ENCODE data around the gene HEBP1.

HEBP1 gene

DNA sequence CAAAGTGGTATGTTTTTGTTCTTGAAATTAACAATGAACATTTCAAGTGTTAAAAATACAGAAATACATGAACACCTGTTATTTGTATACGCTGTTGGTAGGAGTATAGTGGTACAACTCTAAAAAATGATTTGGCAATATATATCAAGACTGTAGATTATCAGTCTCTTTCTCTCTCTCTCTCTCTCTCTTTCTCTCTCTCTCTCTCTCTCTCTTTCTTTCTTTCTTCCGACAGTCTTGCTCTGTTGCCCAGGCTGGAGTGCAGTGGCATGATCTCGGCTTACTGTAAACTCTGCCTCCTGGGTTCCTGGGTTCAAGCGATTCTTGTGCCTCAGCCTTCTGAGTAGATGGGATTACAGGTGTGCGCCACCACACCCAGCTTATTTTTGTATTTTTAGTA, 12.6 kb downstream of the HEBP1 start:
- no peak for DNase-seq

DNA sequence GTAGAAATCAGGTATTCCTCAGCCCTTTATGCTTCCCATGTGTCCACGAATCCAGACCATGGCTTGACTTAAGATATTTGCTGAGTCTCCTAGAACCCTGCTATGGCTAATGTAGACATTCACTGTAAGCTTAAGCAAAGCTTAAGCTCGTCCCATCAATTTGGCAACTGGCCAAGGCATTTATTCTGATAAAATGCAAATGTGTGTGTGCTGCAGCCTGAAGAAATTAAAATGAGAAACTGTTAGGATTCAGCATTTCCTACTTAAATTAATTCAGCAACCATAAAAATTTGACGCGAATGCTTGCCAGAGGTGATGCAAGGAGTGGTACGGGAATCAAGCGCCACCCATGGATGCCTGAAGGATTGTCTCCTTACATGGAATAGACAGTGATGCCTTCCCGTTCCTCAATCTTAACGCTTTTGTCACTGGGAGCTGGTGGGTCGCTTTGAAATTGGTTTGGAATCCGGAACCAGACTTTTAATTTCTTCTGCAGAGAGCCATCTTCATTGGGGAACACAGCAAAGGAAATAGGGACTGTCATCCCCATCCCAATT, 13.2 kb downstream of the HEBP1 start:
- no peak for DNase-seq

DNA sequence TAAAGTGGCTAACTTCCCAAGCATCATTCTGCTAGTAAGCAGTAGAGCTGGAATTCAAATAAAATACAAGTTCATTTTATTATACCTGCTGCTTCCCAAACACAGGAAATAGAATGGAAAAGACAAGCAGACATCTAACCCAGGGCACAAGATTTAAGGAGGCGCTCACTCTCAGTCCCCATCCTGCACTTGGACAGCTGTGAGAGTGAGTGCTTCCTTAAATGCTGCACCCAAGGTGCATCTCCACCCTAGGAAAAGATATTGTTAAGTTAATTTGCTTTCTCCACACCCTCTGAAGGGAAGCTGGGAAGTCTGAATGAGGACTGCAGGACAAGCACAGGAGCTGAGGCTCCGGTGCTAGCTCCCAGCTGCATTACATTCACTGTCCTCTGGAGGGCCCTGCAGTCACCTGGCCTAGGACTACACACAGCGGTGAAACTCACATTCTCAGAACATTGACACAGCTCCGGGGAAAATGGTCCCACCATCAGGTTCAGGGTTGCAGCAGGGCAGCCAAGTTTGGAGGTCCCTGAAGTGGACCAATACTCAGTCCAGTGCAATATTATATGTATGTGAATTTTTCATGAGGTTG, 14.2 kb downstream of the HEBP1 start:
- DNase-seq = no peak

DNA sequence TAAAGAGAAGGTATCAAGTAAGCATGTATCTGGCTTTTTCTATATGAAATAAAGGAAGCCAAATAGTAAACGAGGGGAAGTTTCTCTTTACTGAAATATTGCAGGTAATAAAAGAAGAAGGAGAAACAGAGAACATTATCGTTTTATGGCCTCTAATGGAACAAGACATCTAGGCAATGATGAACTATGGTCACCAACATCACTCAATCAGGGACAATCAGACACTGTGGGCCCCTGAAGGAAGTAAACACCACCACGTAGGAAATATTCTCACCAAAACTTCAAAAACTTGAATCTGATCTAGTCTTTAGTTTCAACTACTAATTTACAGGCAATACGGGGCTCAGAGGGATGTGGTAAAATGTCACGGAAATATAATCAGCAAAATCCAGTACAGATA, 15.9 kb downstream of the HEBP1 start:
- DNase-seq = no peak

DNA sequence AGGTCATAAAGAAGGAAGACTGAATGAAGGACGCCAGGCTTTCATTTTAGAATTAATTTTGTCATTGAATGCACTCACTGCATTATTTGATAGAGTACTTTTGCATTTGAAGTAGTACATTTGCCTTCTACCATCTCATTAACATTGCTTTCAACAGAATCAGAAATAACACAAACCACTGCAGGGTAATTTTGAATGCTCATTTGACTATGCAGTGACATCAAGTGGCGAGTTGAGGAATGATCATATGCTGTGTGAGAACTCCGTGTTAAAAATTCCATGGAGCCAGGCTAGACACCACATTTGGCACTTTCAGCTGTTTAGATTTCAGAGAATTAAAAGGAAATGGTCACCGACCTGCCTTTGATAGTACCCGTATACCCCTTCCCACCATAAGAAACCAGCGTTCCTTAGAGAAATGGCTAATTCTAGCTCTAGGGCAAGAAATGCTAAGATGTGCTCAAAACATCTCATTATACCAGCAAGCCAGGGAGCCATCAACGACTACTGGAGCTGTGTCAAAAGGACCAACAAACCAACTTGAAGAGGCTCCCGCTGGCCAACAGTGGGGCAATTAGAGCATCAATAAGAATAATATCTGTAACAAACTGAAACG, 16.5 kb downstream of the HEBP1 start:
- peak; percentile 64 for DNase-seq

DNA sequence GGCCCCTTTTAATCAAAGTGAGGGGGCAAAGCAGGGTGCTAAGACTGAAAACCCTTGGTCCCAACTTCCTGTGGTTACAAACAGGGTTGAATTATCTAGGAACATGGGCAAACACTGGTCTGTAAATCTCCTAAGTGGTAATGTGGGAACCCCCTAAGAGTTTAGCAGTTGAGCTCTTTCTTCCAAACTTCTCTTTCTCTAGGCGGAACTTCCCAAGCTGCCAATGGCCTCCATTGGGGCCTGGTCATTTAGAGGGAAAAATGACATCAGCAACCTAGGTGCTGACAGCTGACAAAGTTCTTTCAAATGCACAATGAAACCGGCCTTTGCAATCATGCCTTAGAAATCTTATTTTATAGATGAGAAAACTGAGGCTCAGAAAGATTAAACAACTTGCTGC, 17.7 kb downstream of the HEBP1 start:
- no peak for DNase-seq

DNA sequence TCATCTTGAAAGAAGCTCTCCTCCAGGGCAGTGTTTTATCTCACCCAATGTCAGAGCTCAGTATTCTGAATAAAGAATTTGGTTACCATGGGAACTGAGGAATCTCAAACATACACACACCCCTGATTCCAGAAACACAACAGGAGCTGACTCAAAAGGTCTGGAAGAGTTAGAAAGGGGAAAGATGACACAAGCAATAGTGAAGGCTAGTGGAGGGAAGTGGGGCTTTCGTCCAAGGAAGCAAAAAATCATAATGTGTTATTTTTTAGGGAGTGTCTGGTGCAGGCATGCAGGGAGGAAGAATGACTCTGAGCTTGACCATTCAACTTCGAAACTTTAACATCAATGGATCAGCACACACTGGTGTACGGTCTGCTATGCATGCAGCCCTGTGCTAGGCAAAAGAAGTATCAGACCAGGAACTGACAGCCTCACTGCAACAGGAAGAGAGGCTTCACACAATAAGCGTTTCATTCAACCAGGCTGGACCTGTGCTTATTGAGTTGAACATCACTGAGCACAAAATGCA, 20.3 kb downstream of the HEBP1 start:
- DNase-seq = no peak

DNA sequence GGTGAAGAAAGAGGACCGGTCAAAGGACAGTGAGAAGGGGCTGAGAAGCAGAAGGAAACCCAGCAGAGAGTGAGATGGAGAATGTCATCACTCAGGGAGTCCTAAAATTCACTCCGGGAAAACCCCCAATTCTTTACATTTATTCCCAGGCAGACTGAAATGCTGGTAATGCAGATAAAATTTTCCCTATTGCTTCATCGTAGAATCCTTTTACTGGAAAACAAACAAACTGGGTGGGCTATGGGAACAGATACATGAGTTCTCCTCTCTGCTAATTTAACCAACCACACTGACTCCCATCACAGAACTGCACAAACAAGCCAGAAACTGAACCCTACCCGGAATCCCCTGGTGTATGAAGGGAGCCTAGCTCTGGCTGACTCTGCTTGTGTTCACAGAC, 20.9 kb downstream of the HEBP1 start:
- no peak for DNase-seq

DNA sequence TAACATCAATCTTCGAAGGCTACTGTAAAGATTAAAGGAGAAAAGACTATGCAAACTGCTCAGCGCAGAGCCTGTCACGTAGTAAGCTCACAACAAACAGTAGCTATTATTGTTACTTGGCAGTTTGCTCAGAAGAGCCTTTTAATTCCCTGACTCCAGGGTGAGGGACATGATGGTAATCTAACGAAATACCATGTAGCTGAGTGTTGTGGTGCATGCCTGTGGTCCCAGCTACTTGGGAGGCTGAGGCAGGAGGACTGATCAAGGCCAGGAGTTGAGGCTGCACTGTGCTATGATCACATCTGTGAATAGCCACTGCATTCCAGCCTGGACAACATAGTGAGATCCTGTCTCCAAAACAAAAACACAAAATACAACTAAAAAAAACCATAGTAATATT, 22.8 kb downstream of the HEBP1 start:
- DNase-seq = no peak

DNA sequence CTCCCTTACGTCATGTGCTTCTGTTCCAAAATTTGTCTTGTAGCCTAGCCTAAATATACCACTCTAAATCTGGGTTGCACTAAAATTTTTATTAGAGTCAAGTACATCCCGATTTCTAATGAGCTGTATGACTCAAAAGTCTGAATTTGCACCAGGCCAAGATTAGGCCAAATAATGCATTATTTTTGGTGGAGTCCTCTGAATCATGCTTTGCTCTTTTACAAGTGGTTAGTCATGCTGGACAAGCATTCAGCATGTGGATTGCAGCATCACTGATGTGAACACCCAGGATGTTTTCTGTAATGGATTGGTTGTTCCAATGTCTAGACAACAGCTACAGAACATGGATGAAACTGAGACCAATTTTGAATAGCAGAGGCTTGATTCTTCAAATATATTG, 23.7 kb downstream of the HEBP1 start:
- DNase-seq = no peak

DNA sequence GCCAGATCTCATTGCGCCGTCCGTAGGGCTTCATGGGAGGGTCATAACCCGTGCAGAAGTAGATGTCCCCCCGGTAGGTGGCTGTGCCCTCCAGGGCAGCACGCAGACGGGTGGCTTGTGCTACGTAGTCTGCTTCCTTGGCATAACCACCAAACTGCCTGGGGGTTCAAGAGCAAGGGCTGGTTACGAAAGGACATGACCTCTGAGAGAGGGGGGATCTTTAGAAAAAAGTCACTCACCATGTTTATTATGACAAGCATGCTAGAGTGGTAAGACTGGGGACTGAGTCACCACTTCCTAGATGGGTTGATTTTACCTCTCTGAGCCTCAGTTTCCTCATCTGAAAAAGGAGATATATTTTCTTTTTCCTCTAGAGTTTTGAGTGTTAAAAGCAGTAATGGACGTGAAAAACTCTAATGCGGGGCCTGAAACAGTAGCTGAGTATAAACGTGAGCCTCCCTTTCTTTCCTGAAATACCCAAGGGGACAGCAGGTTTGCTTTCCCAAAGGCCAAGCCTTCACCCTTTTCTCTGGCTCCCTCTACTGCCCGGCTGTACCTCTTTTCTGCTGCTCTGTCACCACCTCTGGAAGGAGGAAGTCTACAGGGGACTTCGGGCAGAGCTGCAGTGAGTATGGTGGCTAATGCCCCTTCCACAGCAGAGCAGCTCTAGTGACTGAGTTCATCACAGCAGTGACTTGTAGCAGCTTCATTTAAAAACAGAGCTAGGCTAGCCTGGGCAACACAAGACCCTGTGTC, 24.6 kb downstream of the HEBP1 start:
- DNase-seq = no peak

DNA sequence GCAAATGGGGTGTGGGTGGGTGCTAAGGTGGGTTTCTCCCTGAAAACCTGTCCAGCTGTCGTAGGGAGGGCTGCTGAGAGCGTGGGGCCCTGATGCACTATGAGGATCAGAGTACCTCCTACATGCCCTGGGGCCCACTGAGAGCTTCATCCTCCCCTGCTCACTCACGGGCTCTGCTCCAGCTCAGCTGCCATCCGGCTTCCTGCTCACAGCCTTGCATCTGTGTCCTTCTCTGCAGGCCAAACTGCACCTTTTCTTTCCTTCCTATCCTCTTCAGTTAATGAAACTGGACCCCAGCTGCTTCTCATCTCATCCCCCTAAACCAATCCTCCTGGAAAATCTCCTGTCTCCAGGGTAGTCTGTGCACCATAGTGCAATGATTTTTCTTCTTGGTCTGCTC, 25.9 kb downstream of the HEBP1 start:
- DNase-seq = no peak

DNA sequence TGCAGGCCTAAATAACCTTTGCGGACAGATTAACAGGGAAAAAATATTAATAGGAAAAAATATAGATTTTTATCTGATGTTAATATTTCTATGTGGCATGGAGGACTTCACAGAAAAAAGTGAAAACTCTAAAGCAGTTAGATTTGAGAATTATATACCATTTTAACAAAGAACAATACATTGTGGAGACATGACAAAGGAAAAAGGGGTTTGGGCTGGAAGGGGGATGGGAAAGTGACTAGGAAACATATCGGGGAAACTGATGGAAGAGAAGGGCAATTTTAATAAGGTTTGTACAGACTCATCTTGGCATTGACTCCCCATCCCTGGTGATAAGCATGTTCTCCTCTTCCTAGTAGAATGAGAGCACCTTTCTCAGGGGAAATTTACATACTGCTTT, 27.0 kb downstream of the HEBP1 start:
- no peak for DNase-seq

DNA sequence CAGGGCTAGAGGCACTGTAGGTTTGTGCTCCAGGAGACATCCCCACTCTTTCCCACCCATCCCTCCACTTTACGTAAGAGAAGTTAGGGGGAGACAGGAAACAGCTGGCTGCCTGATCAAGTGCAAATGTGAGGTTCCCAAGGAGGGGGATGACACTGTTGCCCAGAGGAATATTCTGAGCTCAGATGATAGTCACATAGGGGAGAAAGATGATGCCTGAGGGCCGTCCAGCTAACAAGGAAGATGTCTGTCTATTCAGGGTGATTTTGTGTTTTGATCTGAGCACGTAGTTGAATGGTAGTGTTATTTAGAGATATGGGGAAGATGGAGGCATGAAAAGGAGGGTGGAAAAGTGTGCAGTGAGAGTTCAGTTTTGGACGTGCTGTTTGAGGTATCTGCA, 34.2 kb downstream of the HEBP1 start:
- no peak for DNase-seq

DNA sequence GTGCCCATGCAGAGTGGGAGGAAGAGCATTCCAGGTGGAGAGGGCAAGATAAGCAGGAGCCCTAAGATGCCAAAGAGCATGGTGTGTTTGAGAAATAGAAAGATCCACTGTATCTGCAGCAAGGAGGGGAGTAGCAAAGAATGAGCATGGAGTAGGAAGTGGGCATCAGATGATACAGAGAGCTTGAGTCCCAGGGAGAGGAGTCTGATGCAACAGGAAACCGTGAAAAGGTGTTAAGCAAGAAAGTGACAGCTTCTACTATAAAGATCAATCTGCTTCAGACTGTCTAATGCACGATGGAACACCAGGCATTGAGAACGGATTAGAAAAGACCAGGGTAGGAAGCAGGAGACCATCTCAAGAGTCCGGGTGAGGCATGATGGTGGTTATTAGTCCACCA, 35.8 kb downstream of the HEBP1 start:
- DNase-seq = no peak

DNA sequence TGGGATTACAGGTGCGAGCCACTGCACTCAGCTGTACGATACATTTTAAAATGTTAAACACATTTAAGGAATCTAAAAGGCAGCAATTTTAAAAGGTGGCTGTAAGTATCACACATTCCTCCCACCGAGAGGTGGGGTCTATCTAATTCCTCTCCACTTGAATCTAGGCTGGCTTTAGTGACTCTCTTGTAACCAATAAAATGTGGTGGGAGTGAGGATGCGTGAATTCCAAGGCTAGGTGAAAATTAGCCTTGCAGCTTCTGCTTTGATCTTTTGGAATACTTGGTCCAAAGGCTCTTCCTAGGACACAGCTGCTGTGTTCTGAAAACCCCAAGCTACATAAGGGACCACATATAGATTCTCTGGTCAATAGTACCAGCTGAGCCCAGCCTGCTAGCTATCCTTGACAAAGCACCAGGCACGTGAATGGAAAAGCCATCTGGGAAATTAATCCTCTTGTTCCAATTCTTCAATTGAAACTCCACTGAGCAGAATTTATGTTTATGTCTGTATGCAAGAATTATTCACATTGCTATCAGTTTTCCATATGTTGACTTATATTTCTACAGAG, 39.3 kb downstream of the HEBP1 start:
- DNase-seq = no peak

DNA sequence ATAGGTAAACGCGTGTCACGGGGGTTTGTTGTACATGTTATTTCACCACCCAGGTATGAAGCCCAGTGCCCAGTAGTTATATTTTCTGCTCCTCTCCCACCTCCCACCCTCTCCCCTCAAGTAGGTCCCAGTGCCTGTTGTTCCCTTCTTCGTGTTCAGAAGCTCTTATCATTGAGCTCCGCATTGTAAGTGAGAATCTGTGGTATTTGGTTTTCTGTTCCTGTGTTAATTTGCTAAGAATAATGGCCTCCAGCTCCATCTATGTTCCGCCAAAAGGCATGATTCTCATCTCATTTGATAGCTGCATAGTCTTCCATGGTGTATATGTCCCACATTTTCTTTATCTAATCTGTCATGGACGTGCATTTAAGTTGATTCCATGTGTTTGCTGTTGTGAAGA, 41.2 kb downstream of the HEBP1 start:
- no peak for DNase-seq

DNA sequence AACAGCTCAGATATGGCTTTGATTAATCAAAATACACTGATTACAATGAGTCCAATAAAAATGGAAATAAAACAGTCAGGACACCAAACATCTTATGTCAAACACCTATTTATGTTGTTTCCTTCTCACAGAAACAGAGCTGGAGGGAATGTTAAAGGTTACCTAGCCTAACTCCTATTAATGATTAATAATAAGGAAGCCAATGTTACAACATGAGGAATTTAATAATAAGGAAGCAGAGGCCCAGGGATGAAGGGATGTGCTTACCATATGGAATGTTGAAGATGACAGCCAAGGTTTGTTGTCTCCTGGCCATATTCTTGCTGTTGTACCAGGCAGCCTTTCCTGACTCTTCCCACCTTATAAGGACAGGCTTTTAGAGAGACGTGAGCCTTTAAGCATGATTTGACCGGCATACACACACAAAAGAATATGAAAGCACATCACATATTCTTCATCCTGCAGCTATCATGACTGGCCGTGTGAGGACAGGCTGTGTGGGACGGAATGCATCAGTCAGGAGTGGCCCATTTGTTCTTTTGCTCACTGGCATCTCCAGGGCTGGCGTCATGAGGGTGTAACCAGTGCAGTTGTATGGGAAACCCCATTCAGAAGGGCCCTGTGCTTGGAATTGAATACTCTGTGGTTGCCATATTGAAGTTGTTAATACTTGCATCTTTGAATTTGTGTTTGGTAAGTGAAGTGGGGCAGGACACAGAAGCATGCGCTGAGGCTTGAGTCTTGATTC, 45.0 kb downstream of the HEBP1 start:
- DNase-seq = no peak

DNA sequence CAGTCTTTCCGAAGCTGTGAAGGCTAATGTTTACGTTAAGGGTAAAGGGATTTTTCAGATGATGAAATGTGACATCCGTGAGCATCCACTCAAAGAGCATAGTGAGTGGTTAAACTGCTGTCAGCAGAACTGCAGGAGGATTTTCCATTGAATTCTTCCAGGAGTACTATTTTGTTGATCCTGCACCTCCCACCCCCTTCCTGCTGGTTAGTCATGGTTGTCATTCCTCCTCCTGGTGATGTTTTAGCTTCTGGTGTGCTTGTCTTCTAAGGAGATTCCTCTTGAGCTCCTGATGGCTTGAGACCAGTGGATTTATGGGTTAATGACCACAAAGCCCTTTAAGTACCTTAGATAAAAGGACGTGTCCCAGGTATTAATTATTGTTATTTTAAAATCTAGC, 45.7 kb downstream of the HEBP1 start:
- no peak for DNase-seq

DNA sequence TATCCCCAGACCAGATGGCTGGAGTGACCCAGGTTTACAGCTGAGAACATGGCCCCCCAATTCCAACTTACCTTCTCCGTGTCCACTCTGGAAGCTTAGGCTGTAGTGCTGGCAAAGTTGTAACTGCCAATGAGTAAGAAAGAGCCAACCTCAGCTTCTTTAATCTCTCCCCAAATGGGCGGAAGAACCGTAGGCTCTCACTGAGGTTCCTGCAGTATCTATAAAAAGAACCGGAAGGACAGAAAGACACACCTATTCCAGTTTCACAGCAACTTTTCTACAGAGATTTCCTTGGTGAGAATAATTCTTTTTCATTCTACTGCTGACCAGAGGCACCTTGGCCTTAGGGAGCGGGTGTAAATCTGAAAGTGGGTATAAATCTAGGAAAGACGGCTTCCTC, 48.0 kb downstream of the HEBP1 start, which contains the start of gene GPRC5D:
Gene GPRC5D (minus strand): TSS at position 135 of the 400 bp plus-strand sequence. CDS start 1,786 bp downstream, outside the sequence.
- DNase-seq = no peak

DNA sequence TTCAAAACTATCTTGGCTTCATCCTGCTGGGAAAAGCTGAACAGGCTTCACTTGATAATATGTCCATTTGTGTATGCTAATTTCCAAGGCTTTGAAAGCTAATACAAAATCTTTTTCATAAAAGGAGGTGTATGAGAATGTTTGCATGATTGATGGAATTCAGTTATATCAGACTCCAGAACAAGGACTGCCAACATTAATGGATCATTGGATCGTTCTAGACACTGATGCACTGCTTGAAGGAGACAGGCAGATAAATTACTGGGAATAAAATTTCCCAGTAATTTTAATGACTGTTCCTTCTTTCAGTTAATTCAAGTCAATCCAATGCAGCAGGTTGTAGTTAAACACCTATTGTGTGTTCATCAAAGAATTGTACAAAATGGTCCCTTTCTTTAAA, 48.6 kb downstream of the HEBP1 start:
- DNase-seq = no peak

DNA sequence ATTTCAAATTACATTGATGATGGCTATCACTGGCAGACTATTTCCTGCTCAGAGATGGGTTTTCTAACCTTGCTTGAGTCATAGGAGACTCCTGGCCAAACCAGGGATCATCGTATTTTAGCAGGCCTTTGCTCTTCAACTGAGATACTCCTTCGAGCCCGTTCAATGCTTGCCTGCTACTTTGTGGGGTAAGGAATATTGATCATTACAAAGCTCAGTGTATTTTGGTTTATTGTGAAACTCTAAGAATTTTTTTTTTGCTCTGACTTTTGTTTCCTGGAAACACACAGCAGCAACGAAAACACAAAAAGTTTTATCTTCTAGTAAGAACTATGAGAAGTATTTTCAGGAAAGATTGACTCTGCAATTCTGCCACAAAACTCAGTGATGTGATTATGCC, 52.2 kb downstream of the HEBP1 start:
- DNase-seq = no peak

Measured in NCI-H1105 (cell line).